Measurements from ENCODE around the gene PLIN5. TPM values are rescaled to one million over a fixed set of nuclear protein-coding genes. Genes with fewer than 3 reads are reported as not detected.

PLIN5 gene
- total and polyA plus RNA-seq, 2 of the 8 experiments (the other 6 are each of a cell fraction or from before 2014, with no cell fraction given): 2.0 to 2.5 TPM

DNA sequence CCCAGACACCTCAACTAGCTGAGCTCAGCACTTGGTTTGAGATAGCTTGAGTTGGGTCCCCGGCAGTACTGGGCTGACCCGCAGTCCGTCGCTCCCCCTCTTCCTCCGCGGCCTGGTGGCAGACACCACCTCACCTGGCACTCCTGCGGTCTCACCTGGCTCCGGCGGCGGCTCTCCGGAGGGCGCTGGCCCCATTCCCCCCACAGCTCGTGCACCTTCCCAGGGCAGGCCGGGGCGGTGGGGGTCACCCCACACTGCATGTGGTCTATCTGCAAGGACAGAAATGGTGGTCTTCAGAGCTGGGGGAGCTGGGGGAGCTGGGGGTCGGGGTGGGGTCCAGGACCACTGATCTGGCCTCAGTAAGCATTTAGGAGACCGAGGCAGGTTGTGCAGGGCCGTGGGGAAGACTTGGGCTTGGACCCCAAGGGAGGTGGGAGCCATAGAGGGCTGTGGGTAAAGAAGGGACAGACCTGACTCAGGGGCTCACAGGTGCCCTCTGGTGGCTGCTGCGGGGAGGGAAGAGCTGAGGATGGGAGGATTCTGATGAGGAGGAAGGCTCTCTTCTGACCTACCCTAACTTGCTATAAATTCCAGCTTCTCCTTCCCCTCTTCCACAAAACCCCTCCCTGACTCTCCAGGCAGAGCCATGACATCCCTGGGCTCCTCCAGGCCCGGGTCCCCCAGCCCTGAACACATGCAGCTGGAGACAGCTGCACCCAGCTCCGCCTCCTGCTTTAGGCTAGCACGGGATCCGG is 10.0 kb downstream of the PLIN5 start:
- Histone ChIP-seq H4K91ac (replicated peaks; ENCODE audit: insufficient read length, low read length) (no peak overlapping the region), H3K4me2 (ENCODE audit: insufficient read depth in 1 of 2, low read depth in 2 of 2, low read length in 2 of 2) (no peak overlapping the region), H4K8ac (ENCODE audit: extremely low read depth, insufficient read depth, low read length) (no peak overlapping the region), H2BK12ac (ENCODE audit: low read depth, low read length) (no peak overlapping the region), H3K4ac (replicated peaks; ENCODE audit: insufficient read length, low read depth, low read length) (no peak overlapping the region), H2BK15ac (ENCODE audit: low read length) (no peak overlapping the region), H2BK5ac (ENCODE audit: low read depth, low read length) (no peak overlapping the region), H3K14ac (ENCODE audit: insufficient read length) (no peak overlapping the region), H3K27ac (ENCODE audit: low read depth, low read length) (no peak overlapping the region), H2AFZ (ENCODE audit: low read length) (no peak overlapping the region), H3K9me3 (ENCODE audit: insufficient read depth in 2 of 2, low read depth in 1 of 2, low read length in 1 of 2) (no peaks in the 10 kb centered on the region), H3K79me2 (ENCODE audit: control insufficient read depth in 1 of 2, insufficient read depth in 2 of 2, low read length in 2 of 2) (no peaks in the 10 kb centered on the region), H3K27me3 (replicated peaks in 1 of 4; ENCODE audit: control insufficient read depth in 3 of 4, extremely low read depth in 1 of 4, insufficient read depth in 3 of 4, low read length in 3 of 4) (peaks cover 0 to 10% (median 5%) of the 10 kb centered on the region in 4 experiments; a peak in 3 of 7 replicates), H3K4me1 (replicated peaks in 1 of 4; ENCODE audit: control insufficient read depth in 3 of 4, insufficient read depth in 4 of 4, low read length in 3 of 4) (no peaks in the 10 kb centered on the region; a peak in 2 of 7 replicates), H3K79me1 (ENCODE audit: low read depth, low read length) (no peaks in the 10 kb centered on the region), H3K4me3 (ENCODE audit: extremely low read depth in 1 of 4, insufficient read depth in 2 of 4, low read depth in 3 of 4, low read length in 4 of 4) (no peak overlapping the region), H4K20me1 (replicated peaks in 1 of 2; ENCODE audit: control insufficient read depth in 1 of 2, insufficient read depth in 2 of 2, low read length in 2 of 2) (no peaks in the 10 kb centered on the region), H3K56ac (replicated peaks; ENCODE audit: insufficient read length, low read depth, low read length) (no peak overlapping the region), H2BK120ac (replicated peaks; ENCODE audit: low read depth, low read length) (no peak overlapping the region), H3K18ac (ENCODE audit: extremely low read depth, low read length) (no peak overlapping the region), H3K23ac (ENCODE audit: insufficient read length) (no peak overlapping the region), H2AK5ac (ENCODE audit: low read depth, low read length) (no peak overlapping the region), H4K5ac (ENCODE audit: insufficient read length, low read depth, low read length) (no peak overlapping the region), H3K23me2 (ENCODE audit: low read depth, low read length) (no peaks in the 10 kb centered on the region), H2BK20ac (ENCODE audit: low read length) (no peak overlapping the region), H3K9ac (replicated peaks in 1 of 4; ENCODE audit: extremely low read depth in 1 of 4, low read depth in 3 of 4, low read length in 3 of 4) (no peak overlapping the region), H3K36me3 (ENCODE audit: control insufficient read depth in 2 of 4, insufficient read depth in 4 of 4, low read length in 3 of 4) (no peaks in the 10 kb centered on the region)
- DNase-seq (ENCODE audit: low read depth in 1 of 2, low spot score in 2 of 2): peak in 1 of 2 experiments; percentile 95
- 84% methylated on average over 22 of the region's 23 CpGs; no CpG with 5 or more reads in 1 of the 2 experiments for WGBS, 2 experiments (ENCODE audit: extremely low coverage in 1 of 2, insufficient coverage in 1 of 2, insufficient read length in 1 of 2, insufficient replicate concordance in 2 of 2, low coverage in 1 of 2, low lambda C conversion rate in 2 of 2, missing lambda C conversion rate in 1 of 2)
- ChIA-PET CTCF (ENCODE audit: partially characterized antibody) (interaction anchor here (0.6 to 8.9 kb wide), 43 partner anchors 9 to 514 kb away, joined by 3 to 174 read pairs (median 4); partner anchors contain the start of genes CHAF1A, LRG1, PLIN4 and PLIN5), POLR2A (ENCODE audit: partially characterized antibody) (interaction anchor here (0.7 to 3.4 kb wide), 4 partner anchors 10 to 258 kb away, joined by 3 to 23 read pairs (median 4); partner anchors contain the start of gene PLIN5)
- FAIRE-seq: peak; percentile 36
- peak; percentile 54; the same call in 1 of the 2 replicates for TF ChIP-seq GABPA (IDR thresholded peaks at IDR 0.05; ENCODE audit: borderline replicate concordance, insufficient read depth, low read length)
- no peak for TF ChIP-seq CBX8 (IDR thresholded peaks at IDR 0.05; ENCODE audit: borderline replicate concordance, low read depth, low read length)
- TF ChIP-seq KDM5A (IDR thresholded peaks at IDR 0.05; ENCODE audit: low read length): no peak
- no peak for TF ChIP-seq TAF1 (IDR thresholded peaks at IDR 0.05; ENCODE audit: low read depth, low read length)
- TF ChIP-seq CREB1 (IDR thresholded peaks at IDR 0.05): 0 out of 2 replicates have a peak, but pooled peaks have one; percentile 6
- TF ChIP-seq SP2 (IDR thresholded peaks at IDR 0.05; ENCODE audit: low read length): peak; percentile 20; the same call in 1 of the 2 replicates
- peak; percentile 34 to 45 for TF ChIP-seq RAD21 (IDR thresholded peaks at IDR 0.05 in 1 of 2, conservative IDR thresholded peaks at IDR 0.05 in 1 of 2; ENCODE audit: low read depth in 2 of 2, low read length in 2 of 2)
- TF ChIP-seq KDM1A (IDR thresholded peaks at IDR 0.05; ENCODE audit: borderline replicate concordance, low read length): peak; percentile 83; the same call in 1 of the 2 replicates
- TF ChIP-seq, protein P1, sequence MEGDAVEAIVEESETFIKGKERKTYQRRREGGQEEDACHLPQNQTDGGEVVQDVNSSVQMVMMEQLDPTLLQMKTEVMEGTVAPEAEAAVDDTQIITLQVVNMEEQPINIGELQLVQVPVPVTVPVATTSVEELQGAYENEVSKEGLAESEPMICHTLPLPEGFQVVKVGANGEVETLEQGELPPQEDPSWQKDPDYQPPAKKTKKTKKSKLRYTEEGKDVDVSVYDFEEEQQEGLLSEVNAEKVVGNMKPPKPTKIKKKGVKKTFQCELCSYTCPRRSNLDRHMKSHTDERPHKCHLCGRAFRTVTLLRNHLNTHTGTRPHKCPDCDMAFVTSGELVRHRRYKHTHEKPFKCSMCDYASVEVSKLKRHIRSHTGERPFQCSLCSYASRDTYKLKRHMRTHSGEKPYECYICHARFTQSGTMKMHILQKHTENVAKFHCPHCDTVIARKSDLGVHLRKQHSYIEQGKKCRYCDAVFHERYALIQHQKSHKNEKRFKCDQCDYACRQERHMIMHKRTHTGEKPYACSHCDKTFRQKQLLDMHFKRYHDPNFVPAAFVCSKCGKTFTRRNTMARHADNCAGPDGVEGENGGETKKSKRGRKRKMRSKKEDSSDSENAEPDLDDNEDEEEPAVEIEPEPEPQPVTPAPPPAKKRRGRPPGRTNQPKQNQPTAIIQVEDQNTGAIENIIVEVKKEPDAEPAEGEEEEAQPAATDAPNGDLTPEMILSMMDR (IDR thresholded peaks at IDR 0.05; ENCODE audit: control extremely low read depth in 1 of 3, insufficient read depth in 1 of 3, low read depth in 1 of 3, low read length in 3 of 3): peak; percentile 74 to 98 (median 95)
